Vagina (tissue), 2 donors: ENCODE results near the gene WDHD1. TPM values are rescaled to one million over a fixed set of nuclear protein-coding genes. Genes with fewer than 3 reads are reported as not detected.
"Not testable (repeated sequence)": the region's sequence is repeated elsewhere in the genome, so short reads cannot be mapped to it uniquely, and the experiment has no call there.

Experiments
- DNase-seq, 2 donors: peaks; one replicate each; pipeline ENCODE4 v3.0.0-alpha.2; 2017; ENCODE audit errors: extremely low spot score in 2 of 2
- H3K27ac ChIP-seq: fragments of 200-600 bp; sonication (generic); one replicate; pipeline ENCODE4 v1.5.1; 2019
- H3K27me3 ChIP-seq: fragments of 200-600 bp; sonication (generic); one replicate; pipeline ENCODE4 v1.5.1; 2019
- H3K36me3 ChIP-seq, 2 donors: fragments of 200-600 bp; sonication (generic); one replicate each; pipeline ENCODE4 v1.5.1; 2017 to 2019
- H3K4me1 ChIP-seq: fragments of 200-600 bp; sonication (generic); one replicate; pipeline ENCODE4 v1.5.1; 2019
- H3K4me3 ChIP-seq, 2 donors: fragments of 200-600 bp; sonication (generic); 1 replicate in 1 of 2; 2 replicates in 1 of 2; pipeline ENCODE4 v1.5.1; 2016 to 2019
- H3K9me3 ChIP-seq: fragments of 200-600 bp; sonication (generic); one replicate; pipeline ENCODE4 v1.5.1; 2019
- POLR2A ChIP-seq, 2 donors: fragments of 450-650 bp; IDR thresholded peaks; one replicate each; pipeline ENCODE4 v1.6.1; 2017; ENCODE audit warnings: antibody characterized with exemption in 2 of 2, mild to moderate bottlenecking in 2 of 2, moderate library complexity in 2 of 2
- POLR2AphosphoS5 ChIP-seq, 2 donors: sonication (generic); formaldehyde crosslinking; IDR thresholded peaks; one replicate each; pipeline ENCODE4 v1.9.0; 2017; ENCODE audit warnings: antibody characterized with exemption in 2 of 2, mild to moderate bottlenecking in 2 of 2, low read depth in 1 of 2; ENCODE audit not compliant: insufficient read depth in 1 of 2
- intact Hi-C: fragments of 100-400 bp; cut with DNase I; formaldehyde crosslinking; loops from one replicate; pipeline ENCODE4 v1.15.1; 2023
- total RNA-seq: library from RNA; depleted of rRNA; stranded (reverse); fragments of >200 nt; gene quantifications from one replicate; pipeline ENCODE4 v1.2.3, GENCODE V29; 2016
- TF ChIP-seq, protein P1 (sequence below), 3 experiments: fragments of 450-650 bp in 2 of 3; fragments of 200-600 bp in 1 of 3; sonication (generic) in 1 of 3; IDR thresholded peaks; one replicate each; pipeline ENCODE4 v1.5.1; 2017 to 2019; ENCODE audit warnings: antibody characterized with exemption in 3 of 3, mild to moderate bottlenecking in 2 of 3, moderate library complexity in 2 of 3

The WDHD1 gene
- total RNA-seq, 1 donor from 2014 or later: 3.2 TPM

- no peak for TF ChIP-seq POLR2AphosphoS5 (IDR thresholded peaks at IDR 0.05; ENCODE audit: insufficient read depth in 1 of 2, low read depth in 1 of 2)
- TF ChIP-seq POLR2A (IDR thresholded peaks at IDR 0.05): no peak
- TF ChIP-seq, protein P1, sequence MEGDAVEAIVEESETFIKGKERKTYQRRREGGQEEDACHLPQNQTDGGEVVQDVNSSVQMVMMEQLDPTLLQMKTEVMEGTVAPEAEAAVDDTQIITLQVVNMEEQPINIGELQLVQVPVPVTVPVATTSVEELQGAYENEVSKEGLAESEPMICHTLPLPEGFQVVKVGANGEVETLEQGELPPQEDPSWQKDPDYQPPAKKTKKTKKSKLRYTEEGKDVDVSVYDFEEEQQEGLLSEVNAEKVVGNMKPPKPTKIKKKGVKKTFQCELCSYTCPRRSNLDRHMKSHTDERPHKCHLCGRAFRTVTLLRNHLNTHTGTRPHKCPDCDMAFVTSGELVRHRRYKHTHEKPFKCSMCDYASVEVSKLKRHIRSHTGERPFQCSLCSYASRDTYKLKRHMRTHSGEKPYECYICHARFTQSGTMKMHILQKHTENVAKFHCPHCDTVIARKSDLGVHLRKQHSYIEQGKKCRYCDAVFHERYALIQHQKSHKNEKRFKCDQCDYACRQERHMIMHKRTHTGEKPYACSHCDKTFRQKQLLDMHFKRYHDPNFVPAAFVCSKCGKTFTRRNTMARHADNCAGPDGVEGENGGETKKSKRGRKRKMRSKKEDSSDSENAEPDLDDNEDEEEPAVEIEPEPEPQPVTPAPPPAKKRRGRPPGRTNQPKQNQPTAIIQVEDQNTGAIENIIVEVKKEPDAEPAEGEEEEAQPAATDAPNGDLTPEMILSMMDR (IDR thresholded peaks at IDR 0.05): no peak
- DNase-seq: no peak
- intact Hi-C loops: no loop called here
These were observed 22.1 kb upstream of the WDHD1 start for GRCh38 chr14:55048900-55049436.

GRCh38 chr14:55047301-55048053 is 20.6 kb upstream of the WDHD1 start:
- no peak overlapping the region for H3K4me3 ChIP-seq
- no peaks in the 10 kb centered on the region for H3K9me3 ChIP-seq
- DNase-seq: no peak
- H3K4me1 ChIP-seq: peaks cover 13% of the 10 kb centered on the region
- no peaks in the 10 kb centered on the region for H3K27me3 ChIP-seq
- peaks cover 0 to 17% of the 10 kb centered on the region in 2 donors for H3K36me3 ChIP-seq
- TF ChIP-seq, protein P1 (IDR thresholded peaks at IDR 0.05): no peak
- TF ChIP-seq POLR2A (IDR thresholded peaks at IDR 0.05) (no peak), POLR2AphosphoS5 (IDR thresholded peaks at IDR 0.05; ENCODE audit: insufficient read depth in 1 of 2, low read depth in 1 of 2) (no peak)
- intact Hi-C loops: no loop called here
- H3K27ac ChIP-seq: no peak overlapping the region

More at GRCh38 chr14:55048900-55049436, 22.1 kb upstream of the WDHD1 start:
- Histone ChIP-seq H3K27me3 (no peaks in the 10 kb centered on the region), H3K9me3 (no peaks in the 10 kb centered on the region), H3K36me3 (peaks cover 0 to 4% of the 10 kb centered on the region in 2 donors), H3K27ac (no peak overlapping the region), H3K4me1 (peaks cover 28% of the 10 kb centered on the region), H3K4me3 (no peak overlapping the region)

- no peak for DNase-seq
- no peaks in the 10 kb centered on the region for H3K9me3 ChIP-seq
- H3K27ac ChIP-seq: no peak overlapping the region
- H3K4me3 ChIP-seq: no peak overlapping the region
- H3K27me3 ChIP-seq: no peaks in the 10 kb centered on the region
- intact Hi-C loops: no loop called here
- no peaks in the 10 kb centered on the region for H3K4me1 ChIP-seq
- H3K36me3 ChIP-seq: peaks cover 0 to 17% of the 10 kb centered on the region in 2 donors
- TF ChIP-seq POLR2AphosphoS5 (IDR thresholded peaks at IDR 0.05; ENCODE audit: insufficient read depth in 1 of 2, low read depth in 1 of 2): no peak
- TF ChIP-seq, protein P1 (IDR thresholded peaks at IDR 0.05): no peak
- no peak for TF ChIP-seq POLR2A (IDR thresholded peaks at IDR 0.05)
These were observed 18.2 kb upstream of the WDHD1 start for GRCh38 chr14:55045087-55045486.

DNA sequence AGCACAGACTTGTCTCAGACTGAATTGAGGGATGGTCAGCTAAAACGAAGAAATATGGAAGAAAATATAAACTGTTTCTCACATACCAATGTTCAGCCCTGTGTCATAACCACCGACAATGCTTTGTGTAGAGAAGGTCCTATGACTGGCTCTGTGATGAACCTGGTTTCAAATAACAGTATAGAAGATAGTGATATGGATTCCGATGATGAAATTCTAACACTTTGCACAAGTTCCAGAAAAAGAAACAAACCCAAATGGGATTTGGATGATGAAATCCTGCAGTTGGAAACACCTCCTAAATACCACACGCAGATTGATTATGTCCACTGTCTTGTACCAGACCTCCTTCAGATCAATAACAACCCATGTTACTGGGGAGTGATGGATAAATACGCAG is 16.6 kb upstream of the WDHD1 start:
- Histone ChIP-seq H3K27me3 (no peaks in the 10 kb centered on the region), H3K4me1 (no peaks in the 10 kb centered on the region), H3K36me3 (peaks cover 0 to 17% of the 10 kb centered on the region in 2 donors), H3K4me3 (no peak overlapping the region), H3K27ac (no peak overlapping the region), H3K9me3 (no peaks in the 10 kb centered on the region)
- intact Hi-C loops: no loop called here
- no peak for DNase-seq
- TF ChIP-seq POLR2A (IDR thresholded peaks at IDR 0.05): no peak
- TF ChIP-seq, protein P1 (IDR thresholded peaks at IDR 0.05): no peak

- H3K27ac ChIP-seq: no peak overlapping the region
- H3K36me3 ChIP-seq: peaks cover 0 to 10% of the 10 kb centered on the region in 2 donors
- intact Hi-C loops: no loop called here
- no peaks in the 10 kb centered on the region for H3K4me1 ChIP-seq
- no peaks in the 10 kb centered on the region for H3K9me3 ChIP-seq
- H3K27me3 ChIP-seq: no peaks in the 10 kb centered on the region
- H3K4me3 ChIP-seq: no peak overlapping the region
- DNase-seq: no peak
- TF ChIP-seq POLR2AphosphoS5 (IDR thresholded peaks at IDR 0.05; ENCODE audit: insufficient read depth in 1 of 2, low read depth in 1 of 2) (no peak), POLR2A (IDR thresholded peaks at IDR 0.05) (no peak)
- TF ChIP-seq, protein P1 (IDR thresholded peaks at IDR 0.05): no peak
These were observed 11.8 kb upstream of the WDHD1 start for GRCh38 chr14:55038708-55039107.

DNA sequence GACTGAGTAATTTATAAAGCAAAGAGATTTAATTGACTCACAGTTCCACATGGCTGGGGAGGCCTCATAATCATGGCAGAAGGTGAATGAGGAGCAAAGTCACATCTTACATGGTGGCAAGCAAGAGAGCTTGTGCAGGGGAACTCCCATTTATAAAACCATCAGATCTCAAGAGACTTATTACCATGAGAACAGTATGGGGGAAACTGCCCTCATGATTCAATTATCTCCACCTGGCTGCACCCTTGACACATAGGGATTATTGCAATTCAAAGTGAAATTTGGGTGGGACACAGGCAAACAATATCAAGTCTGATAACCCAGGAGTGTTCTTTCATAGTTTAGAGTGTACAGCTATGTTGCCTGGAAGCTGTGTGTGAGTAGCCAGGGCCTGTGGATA is 11.1 kb upstream of the WDHD1 start:
- H3K27ac ChIP-seq, DNase-seq, H3K9me3 ChIP-seq, H3K27me3 ChIP-seq, intact Hi-C loops, H3K4me3 ChIP-seq, H3K4me1 ChIP-seq, H3K36me3 ChIP-seq: not testable (repeated sequence)
